Caco-2 (cell line): Measurements from ENCODE around the gene YIF1A. TPM values are rescaled to one million over a fixed set of nuclear protein-coding genes. Genes with fewer than 3 reads are reported as not detected.
A peak's percentile ranks its signal among the peaks of the same experiment; 100 is the strongest.

Experiments
- BruUV-seq: library from RNA; stranded (reverse); fragments of 400-500 nt; replicated peaks from 2 replicates; lab custom pipeline; 2021; lab: Mats Ljungman, UMichigan
- CTCF ChIA-PET: fragments of 300-600 bp; sonication (Branson Sonifier 250); formaldehyde crosslinking; loops from one replicate; lab custom pipeline; 2022; ENCODE audit warnings: antibody characterized with exemption; lab: Charles Lee
- POLR2A ChIA-PET: fragments of 300-600 bp; sonication (Branson Sonifier 250); formaldehyde crosslinking; loops from one replicate; lab custom pipeline; 2022; ENCODE audit warnings: antibody characterized with exemption; lab: Charles Lee
- DNase-seq, 2 experiments: peaks; one replicate each; pipeline versions ENCODE4 v3.0.0 to v3.0.0-alpha.2; 2020 to 2022
- H3K27me3 ChIP-seq: replicated peaks from 2 replicates; pipeline ENCODE4 v1.6.0; 2011; ENCODE audit warnings: low read length; ENCODE audit not compliant: control insufficient read depth, insufficient read depth
- H3K36me3 ChIP-seq: 2 replicates; pipeline ENCODE4 v1.5.1; 2011; ENCODE audit warnings: low read length; ENCODE audit not compliant: control insufficient read depth, insufficient read depth
- H3K4me1 ChIP-seq: fragments of 250-450 bp; sonication (Bioruptor Pico); 2 replicates; pipeline ENCODE4 v1.5.1; 2020; ENCODE audit warnings: mild to moderate bottlenecking
- H3K4me3 ChIP-seq: 2 replicates; pipeline ENCODE4 v1.5.1; 2011; ENCODE audit warnings: low read depth, mild to moderate bottlenecking, control low read depth, low read length
- H3K9me3 ChIP-seq: fragments of 250-450 bp; sonication (Bioruptor Pico); 2 replicates; pipeline ENCODE4 v1.5.1; 2020; ENCODE audit warnings: mild to moderate bottlenecking, moderate library complexity
- H3K27ac Mint-ChIP-seq: one replicate; pipeline ENCODE4 v1.8.0; 2022; ENCODE audit warnings: mixed read lengths; ENCODE audit not compliant: unreplicated experiment
- H3K27me3 Mint-ChIP-seq: one replicate; pipeline ENCODE4 v1.8.0; 2022; ENCODE audit warnings: mixed read lengths; ENCODE audit not compliant: insufficient read depth, unreplicated experiment
- H3K36me3 Mint-ChIP-seq: one replicate; pipeline ENCODE4 v1.8.0; 2022; ENCODE audit warnings: mild to moderate bottlenecking, mixed read lengths; ENCODE audit not compliant: insufficient read depth, unreplicated experiment
- H3K4me1 Mint-ChIP-seq: one replicate; pipeline ENCODE4 v1.8.0; 2022; ENCODE audit warnings: low read depth, mixed read lengths; ENCODE audit not compliant: unreplicated experiment
- H3K4me3 Mint-ChIP-seq: one replicate; pipeline ENCODE4 v1.8.0; 2022; ENCODE audit warnings: mild to moderate bottlenecking, moderate library complexity, mixed read lengths; ENCODE audit not compliant: unreplicated experiment
- H3K9me3 Mint-ChIP-seq: one replicate; pipeline ENCODE4 v1.8.0; 2022; ENCODE audit warnings: mixed read lengths; ENCODE audit not compliant: unreplicated experiment
- intact Hi-C: fragments of 100-400 bp; cut with micrococcal nuclease; formaldehyde crosslinking; loops from one replicate; pipeline ENCODE4 v1.10.0; 2022; ENCODE audit not compliant: unreplicated experiment
- total RNA-seq: library from RNA; stranded (reverse); gene quantifications from 2 replicates; pipeline ENCODE4 v1.2.3, GENCODE V29; 2022
- TF ChIP-seq, protein P1 (sequence below), 2 experiments: fragments of 200-600 bp in 1 of 2; IDR thresholded peaks; 1 replicate in 1 of 2; 2 replicates in 1 of 2; pipeline versions ENCODE4 v1.5.1 to v1.8.0; 2011 to 2022; ENCODE audit warnings: antibody characterized with exemption in 1 of 2, control low read depth in 1 of 2, inconsistent platforms in 1 of 2, low read depth in 1 of 2, low read length in 1 of 2, mild to moderate bottlenecking in 1 of 2, moderate library complexity in 1 of 2; ENCODE audit not compliant: insufficient read depth in 1 of 2, severe bottlenecking in 1 of 2, unreplicated experiment in 1 of 2

YIF1A gene
- total RNA-seq, 1 experiment from 2014 or later = 159 TPM

DNA sequence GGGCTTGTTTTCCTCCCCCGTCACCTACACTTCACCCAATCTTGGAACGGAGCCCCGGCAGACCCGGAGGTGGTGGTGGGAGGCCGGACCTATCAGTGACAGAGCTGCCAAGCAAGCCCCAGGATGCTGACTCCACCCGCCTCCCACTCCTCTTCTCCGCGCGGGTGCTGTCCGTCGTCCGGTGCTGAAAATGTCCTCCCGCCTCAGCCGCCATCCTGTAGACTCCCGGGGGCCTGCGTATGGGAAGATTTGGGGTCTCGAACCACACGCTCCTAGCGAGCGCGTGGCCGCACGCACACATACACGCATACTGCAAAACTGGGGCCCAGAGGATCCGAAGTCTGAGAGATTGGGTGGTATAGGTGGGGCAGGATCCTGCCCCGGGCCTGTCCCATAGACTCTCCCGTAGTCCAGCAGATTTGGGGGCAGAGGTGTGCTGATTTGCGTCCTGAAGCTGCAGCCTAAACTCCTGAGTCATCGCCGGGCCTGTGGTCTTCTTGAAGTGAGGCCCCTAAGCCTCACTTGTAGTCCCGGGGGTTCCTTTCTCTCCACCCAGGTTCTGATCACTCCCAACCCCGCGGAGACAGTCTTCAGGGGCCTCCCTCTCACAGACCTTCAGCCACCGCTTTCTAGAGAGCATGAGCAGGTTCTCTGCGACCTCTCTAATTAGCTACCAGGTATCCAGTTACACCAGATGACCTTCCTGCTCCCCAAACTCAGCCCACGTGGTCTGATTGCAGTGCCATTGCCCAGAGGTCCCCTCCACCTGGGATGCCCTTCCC is 796 bp upstream of the YIF1A start:
- Mint-ChIP-seq H3K27ac (peak overlapping the region; percentile 94), H3K9me3 (no peaks in the 10 kb centered on the region), H3K36me3 (peaks cover 27% of the 10 kb centered on the region), H3K4me1 (peaks cover 22% of the 10 kb centered on the region), H3K4me3 (peak overlapping the region; percentile 87), H3K27me3 (peaks cover 6% of the 10 kb centered on the region)
- Histone ChIP-seq H3K4me1 (peaks cover 23% of the 10 kb centered on the region), H3K36me3 (peaks cover 3% of the 10 kb centered on the region; the same call in 1 of the 2 replicates), H3K4me3 (peak overlapping the region; percentile 59), H3K9me3 (no peaks in the 10 kb centered on the region), H3K27me3 (no peaks in the 10 kb centered on the region; the same call in 1 of the 2 replicates)
- POLR2A ChIA-PET = interaction anchor here (0.5 to 1.9 kb wide), 18 partner anchors 8 to 411 kb away, joined by 3 to 34 read pairs (median 4); partner anchors contain the start of genes BRMS1, DPP3, MRPL11 and RBM4
- intact Hi-C loops = loop anchor here (1.0 to 2.0 kb wide), 3 partner anchors 21 to 47 kb away; partner anchors contain the start of genes RAB1B and RIN1
- DNase-seq = peak; percentile 89 to 91
- CTCF ChIA-PET = interaction anchor here (0.5 to 2.6 kb wide), 17 partner anchors 22 to 439 kb away, joined by 3 to 43 read pairs (median 3); partner anchors contain the start of genes DPP3, FIBP, MRPL11 and MUS81
- TF ChIP-seq, protein P1, sequence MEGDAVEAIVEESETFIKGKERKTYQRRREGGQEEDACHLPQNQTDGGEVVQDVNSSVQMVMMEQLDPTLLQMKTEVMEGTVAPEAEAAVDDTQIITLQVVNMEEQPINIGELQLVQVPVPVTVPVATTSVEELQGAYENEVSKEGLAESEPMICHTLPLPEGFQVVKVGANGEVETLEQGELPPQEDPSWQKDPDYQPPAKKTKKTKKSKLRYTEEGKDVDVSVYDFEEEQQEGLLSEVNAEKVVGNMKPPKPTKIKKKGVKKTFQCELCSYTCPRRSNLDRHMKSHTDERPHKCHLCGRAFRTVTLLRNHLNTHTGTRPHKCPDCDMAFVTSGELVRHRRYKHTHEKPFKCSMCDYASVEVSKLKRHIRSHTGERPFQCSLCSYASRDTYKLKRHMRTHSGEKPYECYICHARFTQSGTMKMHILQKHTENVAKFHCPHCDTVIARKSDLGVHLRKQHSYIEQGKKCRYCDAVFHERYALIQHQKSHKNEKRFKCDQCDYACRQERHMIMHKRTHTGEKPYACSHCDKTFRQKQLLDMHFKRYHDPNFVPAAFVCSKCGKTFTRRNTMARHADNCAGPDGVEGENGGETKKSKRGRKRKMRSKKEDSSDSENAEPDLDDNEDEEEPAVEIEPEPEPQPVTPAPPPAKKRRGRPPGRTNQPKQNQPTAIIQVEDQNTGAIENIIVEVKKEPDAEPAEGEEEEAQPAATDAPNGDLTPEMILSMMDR (IDR thresholded peaks at IDR 0.05; ENCODE audit: insufficient read depth in 1 of 2, low read depth in 1 of 2, low read length in 1 of 2, severe bottlenecking in 1 of 2, unreplicated experiment in 1 of 2) = no peak
- BruUV-seq = TSS peak; percentile 91

DNA sequence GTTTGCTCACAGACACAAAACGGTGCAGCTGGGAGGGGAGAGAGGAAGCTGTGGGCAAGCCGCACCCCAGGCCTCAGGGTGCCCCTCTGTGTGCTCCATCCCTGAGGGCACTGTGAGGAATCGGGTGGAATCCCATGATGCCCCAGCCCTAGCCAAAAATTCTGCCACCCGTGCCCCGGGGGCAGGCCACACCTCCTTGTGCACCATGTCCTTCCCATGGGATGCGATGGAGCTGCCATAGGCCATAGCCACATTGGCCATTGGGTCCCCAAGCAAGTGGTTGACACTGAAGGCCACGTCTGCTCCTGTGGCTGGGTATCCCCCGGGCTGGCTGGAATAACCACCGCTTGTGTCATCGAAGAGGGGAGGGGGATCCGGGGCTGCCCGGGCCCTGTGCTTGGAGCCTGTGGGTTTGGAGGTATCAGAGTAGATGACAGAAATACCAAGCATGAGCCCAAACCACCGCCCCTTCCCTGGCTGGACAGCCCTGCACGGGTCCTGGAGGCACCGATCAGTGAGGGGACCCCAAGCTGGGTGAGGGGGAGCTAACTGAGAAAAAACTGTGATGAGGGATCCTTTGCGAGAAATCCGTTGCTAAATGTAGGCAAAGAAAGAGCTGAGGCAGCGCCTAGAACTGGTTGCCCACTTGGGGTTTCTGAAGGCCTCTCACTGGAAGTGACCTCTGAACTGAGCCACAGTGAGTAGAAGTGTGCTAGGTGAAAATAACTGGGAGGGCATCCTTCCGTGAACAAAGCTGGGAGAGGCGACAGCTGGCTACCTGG is 863 bp downstream of the YIF1A start:
- TF ChIP-seq, protein P1 (IDR thresholded peaks at IDR 0.05; ENCODE audit: insufficient read depth in 1 of 2, low read depth in 1 of 2, low read length in 1 of 2, severe bottlenecking in 1 of 2, unreplicated experiment in 1 of 2) = no peak
- intact Hi-C loops = loop anchor here (2.0 kb wide), 1 partner anchor 41 kb away; no protein-coding TSS in a partner anchor
- TSS peak; percentile 33 for BruUV-seq
- H3K4me1 Mint-ChIP-seq = peaks cover 22% of the 10 kb centered on the region
- H3K4me3 Mint-ChIP-seq = peak overlapping the region; percentile 87
- peak in 1 of 2 experiments; percentile 43 for DNase-seq
- Histone ChIP-seq H3K27me3 (no peaks in the 10 kb centered on the region; the same call in 1 of the 2 replicates), H3K36me3 (peaks cover 5% of the 10 kb centered on the region; the same call in 1 of the 2 replicates), H3K9me3 (no peaks in the 10 kb centered on the region), H3K4me1 (peaks cover 23% of the 10 kb centered on the region), H3K4me3 (peak overlapping the region; percentile 63)
- H3K27me3 Mint-ChIP-seq = peaks cover 6% of the 10 kb centered on the region
- peaks cover 25% of the 10 kb centered on the region for H3K36me3 Mint-ChIP-seq
- ChIA-PET CTCF (interaction anchor here (1.3 to 2.6 kb wide), 3 partner anchors 20 to 26 kb away, joined by 3 to 43 read pairs (median 7); no protein-coding TSS in a partner anchor), POLR2A (interaction anchor here (0.6 to 1.9 kb wide), 3 partner anchors 24 to 350 kb away, joined by 3 to 34 read pairs (median 6); partner anchors contain the start of gene RBM4)
- H3K27ac Mint-ChIP-seq = peak overlapping the region; percentile 94
- H3K9me3 Mint-ChIP-seq = no peaks in the 10 kb centered on the region
